ENCODE data around the gene BABAM1. TPM values are rescaled to one million over a fixed set of nuclear protein-coding genes. Genes with fewer than 3 reads are reported as not detected.
A peak's percentile ranks its signal among the peaks of the same experiment; 100 is the strongest.

BABAM1 gene
- 77.9 TPM for polyA plus RNA-seq (2013, experiment 1 of 2)
- polyA plus RNA-seq (2013, experiment 2 of 2), result 77.6 TPM

DNA sequence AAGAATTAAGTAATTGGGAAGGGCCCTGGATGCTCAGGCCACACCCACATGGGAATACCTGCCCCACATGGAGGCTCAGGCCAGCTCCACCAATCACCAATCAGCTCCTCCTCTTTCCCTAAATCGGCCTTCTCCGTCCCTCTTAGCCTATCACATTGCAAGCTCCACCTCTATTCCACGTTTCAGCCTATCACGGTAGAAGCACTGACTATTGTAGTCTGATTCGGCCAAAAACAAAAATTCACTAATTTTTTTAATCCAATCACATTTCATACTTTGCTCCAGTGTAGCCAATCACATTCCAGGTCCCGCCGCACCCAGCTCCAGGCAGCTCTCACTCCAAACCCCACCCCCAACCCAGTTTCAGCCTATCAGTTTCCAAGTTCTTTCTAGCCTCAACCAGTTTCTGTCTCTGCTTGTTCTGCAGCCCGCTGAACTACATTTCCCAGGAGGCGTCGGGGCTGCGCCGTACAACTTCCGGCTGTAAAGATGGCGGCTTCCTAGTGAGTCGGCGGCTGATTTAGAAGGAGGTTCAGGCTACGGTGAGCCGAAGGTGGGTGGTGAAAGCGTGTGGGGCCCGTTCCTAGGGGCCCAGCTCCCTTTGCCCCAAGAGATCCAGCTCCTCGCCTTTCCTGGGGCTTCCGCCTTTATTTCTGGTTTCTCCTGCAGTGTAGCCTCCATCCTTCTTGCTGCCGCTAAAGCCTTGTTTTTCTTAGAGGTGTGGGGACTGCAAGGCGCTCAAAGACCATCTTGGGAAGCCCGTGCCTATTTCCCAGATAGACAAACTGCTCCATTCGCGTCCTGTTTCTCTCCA lies at the start of gene BABAM1:
Gene BABAM1, plus strand, starts transcription at position 469 of the 814 bp plus-strand sequence. CDS start 1,364 bp downstream, outside the sequence.
- H3K4me3 ChIP-seq (ENCODE audit: low read length), result peak within 1 kb of the TSS; percentile 74
- H3K9ac ChIP-seq (ENCODE audit: low read depth, low read length), result peak within 1 kb of the TSS; percentile 81
- peaks cover 27% of the 10 kb centered on the region for H3K36me3 ChIP-seq (ENCODE audit: insufficient read depth, low read length)
- H3K27ac ChIP-seq (ENCODE audit: low read depth, low read length), result peak within 1 kb of the TSS; percentile 72
- 0 out of 2 replicates have a peak, but pooled peaks cover 8% of the 10 kb centered on the region for H3K4me1 ChIP-seq (ENCODE audit: insufficient read depth, low read length)
- H3K9me3 ChIP-seq (ENCODE audit: insufficient read depth, low read depth, low read length), result no peaks in the 10 kb centered on the region
- no peaks in the 10 kb centered on the region for H3K27me3 ChIP-seq (ENCODE audit: insufficient read depth, low read length)
- under 1% methylated on average over 27 of the region's 27 CpGs for WGBS

GRCh38 chr19:17219286-17219685 lies 48.0 kb upstream of the BABAM1 start:
- H3K36me3 ChIP-seq (ENCODE audit: insufficient read depth, low read length), result peaks cover 16% of the 10 kb centered on the region

DNA sequence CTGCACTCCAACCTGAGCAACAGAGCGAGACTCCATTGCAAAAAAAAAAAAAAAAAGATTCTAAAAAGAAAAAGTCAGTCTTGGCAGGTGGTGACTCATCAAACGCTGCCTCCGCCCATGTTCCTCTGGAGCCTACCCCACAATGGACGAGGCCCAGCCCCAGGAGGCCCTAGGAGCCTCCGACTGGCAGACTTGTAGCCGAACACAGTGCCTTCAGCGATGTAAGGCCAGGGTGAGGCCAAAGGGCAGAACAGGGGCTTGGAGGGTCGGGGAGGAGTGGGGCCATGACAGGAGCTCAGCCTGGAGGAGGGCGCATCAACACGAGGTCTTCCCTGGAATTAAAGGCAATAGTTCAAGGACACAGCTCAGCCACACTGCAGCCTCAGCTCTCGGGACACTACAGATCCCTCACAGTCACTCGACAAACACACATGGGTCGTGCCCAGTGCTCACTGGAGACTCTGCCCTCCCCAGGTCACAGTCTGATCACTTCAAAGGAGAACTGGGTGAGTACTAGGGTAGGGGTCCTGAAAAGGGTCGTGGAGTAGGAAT lies 47.0 kb upstream of the BABAM1 start:
- 79% methylated on average over 14 of the region's 14 CpGs for WGBS
- no peak overlapping the region for H3K9ac ChIP-seq (ENCODE audit: low read depth, low read length)

More at GRCh38 chr19:17219286-17219685, 48.0 kb upstream of the BABAM1 start:
- no peaks in the 10 kb centered on the region; the same call in 1 of the 2 replicates for H3K4me1 ChIP-seq (ENCODE audit: insufficient read depth, low read length)
- H3K9ac ChIP-seq (ENCODE audit: low read depth, low read length), result no peak overlapping the region
- no peak overlapping the region for H3K4me3 ChIP-seq (ENCODE audit: low read length)
- no peak overlapping the region for H3K27ac ChIP-seq (ENCODE audit: low read depth, low read length)
- H3K9me3 ChIP-seq (ENCODE audit: insufficient read depth, low read depth, low read length), result no peaks in the 10 kb centered on the region
- no peaks in the 10 kb centered on the region for H3K27me3 ChIP-seq (ENCODE audit: insufficient read depth, low read length)
- 90% methylated on average over 8 of the region's 8 CpGs for WGBS

DNA sequence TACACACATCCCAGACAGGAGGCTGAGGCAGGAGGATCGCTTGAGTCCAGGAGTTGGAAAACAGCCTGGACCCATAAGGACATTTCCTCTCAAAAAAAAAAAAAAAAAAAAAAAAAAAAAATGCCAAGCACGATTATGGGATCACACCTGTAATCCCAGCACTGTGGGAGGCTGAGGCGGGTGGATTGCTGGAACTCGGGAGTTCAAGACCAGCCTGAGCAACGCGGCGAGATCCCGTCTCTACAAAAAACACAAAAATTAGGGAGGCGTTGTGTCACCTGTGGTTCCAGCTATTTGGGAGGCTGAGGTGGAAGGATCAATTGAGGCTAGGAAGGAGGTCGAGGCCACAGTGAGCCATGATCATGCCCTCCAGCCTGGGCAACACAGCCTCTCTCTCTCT lies 42.2 kb upstream of the BABAM1 start:
- H3K4me1 ChIP-seq (ENCODE audit: insufficient read depth, low read length), result no peaks in the 10 kb centered on the region
- no peak overlapping the region for H3K27ac ChIP-seq (ENCODE audit: low read depth, low read length)
- no peaks in the 10 kb centered on the region for H3K27me3 ChIP-seq (ENCODE audit: insufficient read depth, low read length)
- H3K4me3 ChIP-seq (ENCODE audit: low read length), result no peak overlapping the region
- H3K36me3 ChIP-seq (ENCODE audit: insufficient read depth, low read length), result peaks cover 2% of the 10 kb centered on the region; the same call in 1 of the 2 replicates
- 92% methylated on average over 9 of the region's 10 CpGs for WGBS
- no peak overlapping the region for H3K9ac ChIP-seq (ENCODE audit: low read depth, low read length)
- H3K9me3 ChIP-seq (ENCODE audit: insufficient read depth, low read depth, low read length), result no peaks in the 10 kb centered on the region

More for the DNA sequence above, 47.0 kb upstream of the BABAM1 start:
- Histone ChIP-seq H3K36me3 (ENCODE audit: insufficient read depth, low read length) (peaks cover 16% of the 10 kb centered on the region), H3K4me1 (ENCODE audit: insufficient read depth, low read length) (no peaks in the 10 kb centered on the region), H3K27ac (ENCODE audit: low read depth, low read length) (no peak overlapping the region), H3K27me3 (ENCODE audit: insufficient read depth, low read length) (no peaks in the 10 kb centered on the region), H3K4me3 (ENCODE audit: low read length) (no peak overlapping the region), H3K9me3 (ENCODE audit: insufficient read depth, low read depth, low read length) (no peaks in the 10 kb centered on the region)

- Histone ChIP-seq H3K4me1 (ENCODE audit: insufficient read depth, low read length) (no peaks in the 10 kb centered on the region), H3K36me3 (ENCODE audit: insufficient read depth, low read length) (peaks cover 12% of the 10 kb centered on the region), H3K27ac (ENCODE audit: low read depth, low read length) (peak within 1 kb of the TSS; percentile 99), H3K27me3 (ENCODE audit: insufficient read depth, low read length) (no peaks in the 10 kb centered on the region), H3K4me3 (ENCODE audit: low read length) (peak within 1 kb of the TSS; percentile 73), H3K9ac (ENCODE audit: low read depth, low read length) (peak within 1 kb of the TSS; percentile 59), H3K9me3 (ENCODE audit: insufficient read depth, low read depth, low read length) (no peaks in the 10 kb centered on the region)
- under 1% methylated on average over 90 of the region's 90 CpGs for WGBS
Observed at GRCh38 chr19:17226002-17226933, 41.0 kb upstream of the BABAM1 start, which contains the start of gene OCEL1. OCEL1 (plus strand) TSS chr19:17226226; CDS start chr19:17226248, 22 bp downstream.

DNA sequence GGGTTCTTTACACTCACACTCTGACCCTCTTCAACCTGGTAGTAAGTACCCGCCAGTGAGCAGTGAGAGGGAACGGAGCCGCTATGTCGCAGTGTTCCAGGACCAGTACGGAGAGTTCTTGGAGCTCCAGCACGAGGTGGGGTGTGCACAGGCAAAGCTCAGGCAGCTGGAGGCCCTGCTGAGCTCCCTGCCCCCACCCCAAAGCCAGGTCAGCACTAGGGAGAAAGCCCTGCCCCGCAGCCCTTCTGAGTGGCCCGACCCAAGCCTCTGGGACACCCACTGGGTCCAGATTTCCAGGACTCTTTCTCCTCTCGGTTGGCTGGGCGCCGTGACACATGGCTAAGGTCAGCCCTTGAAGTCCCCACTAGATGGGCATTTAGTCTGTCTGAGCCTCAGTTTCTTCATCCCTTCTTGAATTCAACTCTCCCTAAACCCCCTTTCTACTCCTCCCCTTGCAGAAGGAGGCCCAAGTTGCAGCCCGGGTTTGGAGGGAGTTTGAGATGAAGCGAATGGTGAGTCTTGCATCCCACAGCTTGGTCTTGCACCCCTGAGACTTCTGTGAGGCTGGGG lies 39.4 kb upstream of the BABAM1 start:
- H3K27ac ChIP-seq (ENCODE audit: low read depth, low read length), result no peak overlapping the region
- no peaks in the 10 kb centered on the region for H3K4me1 ChIP-seq (ENCODE audit: insufficient read depth, low read length)
- H3K9me3 ChIP-seq (ENCODE audit: insufficient read depth, low read depth, low read length), result no peaks in the 10 kb centered on the region
- 71% methylated on average over 13 of the region's 13 CpGs for WGBS
- H3K27me3 ChIP-seq (ENCODE audit: insufficient read depth, low read length), result no peaks in the 10 kb centered on the region
- H3K9ac ChIP-seq (ENCODE audit: low read depth, low read length), result no peak overlapping the region
- H3K36me3 ChIP-seq (ENCODE audit: insufficient read depth, low read length), result peaks cover 28% of the 10 kb centered on the region
- H3K4me3 ChIP-seq (ENCODE audit: low read length), result no peak overlapping the region

DNA sequence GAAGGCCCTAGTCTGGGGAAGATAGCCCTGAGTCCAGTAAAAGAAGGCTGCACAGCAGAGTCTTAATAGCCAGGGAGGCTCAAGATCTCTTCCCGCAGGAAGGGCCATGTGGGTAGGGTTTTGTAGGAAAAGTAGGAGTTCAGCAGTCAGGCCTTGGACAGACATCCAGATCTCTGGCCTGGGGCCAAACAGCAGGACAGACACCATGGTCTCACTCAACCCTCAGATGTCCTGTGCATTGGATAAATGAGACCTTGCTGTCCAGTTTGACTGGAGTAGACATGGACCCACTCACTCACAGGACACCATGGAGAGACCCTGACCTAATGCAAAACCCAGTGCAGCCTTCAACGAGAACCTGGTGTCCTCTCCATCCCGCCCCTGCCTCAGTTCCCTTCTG lies 37.4 kb upstream of the BABAM1 start:
- Histone ChIP-seq H3K4me3 (ENCODE audit: low read length) (no peak overlapping the region), H3K27me3 (ENCODE audit: insufficient read depth, low read length) (no peaks in the 10 kb centered on the region), H3K36me3 (ENCODE audit: insufficient read depth, low read length) (peaks cover 42% of the 10 kb centered on the region), H3K27ac (ENCODE audit: low read depth, low read length) (no peak overlapping the region), H3K9ac (ENCODE audit: low read depth, low read length) (no peak overlapping the region), H3K4me1 (ENCODE audit: insufficient read depth, low read length) (peaks cover 8% of the 10 kb centered on the region), H3K9me3 (ENCODE audit: insufficient read depth, low read depth, low read length) (no peaks in the 10 kb centered on the region)
- 96% methylated on average over 3 of the region's 3 CpGs for WGBS

- no peak overlapping the region for H3K4me3 ChIP-seq (ENCODE audit: low read length)
- no peak overlapping the region for H3K27ac ChIP-seq (ENCODE audit: low read depth, low read length)
- H3K36me3 ChIP-seq (ENCODE audit: insufficient read depth, low read length), result peaks cover 45% of the 10 kb centered on the region
- H3K4me1 ChIP-seq (ENCODE audit: insufficient read depth, low read length), result peaks cover 18% of the 10 kb centered on the region
- 96% methylated on average over 25 of the region's 25 CpGs for WGBS
- no peaks in the 10 kb centered on the region for H3K27me3 ChIP-seq (ENCODE audit: insufficient read depth, low read length)
- no peak overlapping the region for H3K9ac ChIP-seq (ENCODE audit: low read depth, low read length)
- no peaks in the 10 kb centered on the region for H3K9me3 ChIP-seq (ENCODE audit: insufficient read depth, low read depth, low read length)
Observed at GRCh38 chr19:17232258-17232657, 35.0 kb upstream of the BABAM1 start.

DNA sequence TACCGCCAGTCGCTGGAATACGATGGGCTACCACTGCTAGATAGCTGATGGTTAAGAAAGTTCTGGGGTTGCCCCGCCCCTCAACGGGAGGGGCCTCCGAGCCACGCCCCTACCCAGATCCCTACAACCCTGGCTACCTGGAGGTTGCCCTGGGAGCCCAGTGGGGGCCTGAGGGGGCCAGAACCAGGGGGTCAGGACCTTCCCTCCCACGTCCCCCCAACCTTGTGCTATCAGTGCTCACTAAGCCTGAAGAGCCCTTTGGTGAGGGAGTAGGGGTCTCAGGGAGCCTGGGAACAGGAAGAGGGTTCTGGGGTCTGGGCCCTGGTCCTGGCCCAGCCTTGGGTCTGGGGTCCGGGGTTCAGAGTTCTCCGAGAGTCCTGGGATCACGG lies 32.3 kb upstream of the BABAM1 start:
- Histone ChIP-seq H3K27ac (ENCODE audit: low read depth, low read length) (peak overlapping the region; percentile 92), H3K9ac (ENCODE audit: low read depth, low read length) (peak overlapping the region; percentile 90), H3K36me3 (ENCODE audit: insufficient read depth, low read length) (peaks cover 59% of the 10 kb centered on the region), H3K27me3 (ENCODE audit: insufficient read depth, low read length) (no peaks in the 10 kb centered on the region), H3K4me1 (ENCODE audit: insufficient read depth, low read length) (peaks cover 18% of the 10 kb centered on the region), H3K9me3 (ENCODE audit: insufficient read depth, low read depth, low read length) (no peaks in the 10 kb centered on the region), H3K4me3 (ENCODE audit: low read length) (peak overlapping the region; percentile 94)
- WGBS, result 11% methylated on average over 10 of the region's 11 CpGs

DNA sequence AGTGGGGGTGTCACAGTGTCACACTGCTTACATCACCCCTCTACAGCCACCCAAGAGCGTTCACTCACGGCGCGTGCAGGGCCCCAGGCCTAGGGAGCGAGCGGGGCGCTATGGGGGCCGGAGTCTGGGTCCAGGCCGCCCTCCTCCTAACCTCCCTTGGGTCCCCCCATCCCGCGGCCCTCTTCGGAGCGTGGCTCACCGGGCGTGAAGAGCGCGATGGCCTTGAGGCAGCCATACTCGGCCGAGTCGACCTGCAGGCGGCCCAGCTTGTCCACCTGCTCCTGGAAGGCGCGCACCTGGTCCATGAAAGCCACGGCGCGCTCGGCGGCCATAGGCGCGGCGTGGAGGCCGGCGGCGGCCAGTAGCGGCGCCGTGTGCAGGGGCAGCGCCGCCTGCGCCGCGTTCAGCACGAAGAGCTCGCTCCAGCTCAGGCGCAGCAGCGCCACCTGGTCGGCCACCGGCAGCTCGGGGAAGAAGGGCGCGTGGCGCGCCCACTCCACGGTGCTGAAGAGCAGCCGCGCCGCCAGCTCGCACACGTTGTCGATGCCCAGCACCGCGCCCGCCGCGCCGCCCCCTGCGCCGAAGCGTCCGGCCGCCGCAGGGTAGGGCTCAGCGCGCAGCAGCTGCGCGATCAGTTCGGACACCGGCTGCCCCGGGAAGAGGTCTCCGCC lies 31.8 kb upstream of the BABAM1 start:
- H3K27ac ChIP-seq (ENCODE audit: low read depth, low read length), result peak overlapping the region; percentile 92
- H3K9me3 ChIP-seq (ENCODE audit: insufficient read depth, low read depth, low read length), result no peaks in the 10 kb centered on the region
- peaks cover 18% of the 10 kb centered on the region for H3K4me1 ChIP-seq (ENCODE audit: insufficient read depth, low read length)
- peak overlapping the region; percentile 90 for H3K9ac ChIP-seq (ENCODE audit: low read depth, low read length)
- WGBS, result 1% methylated on average over 80 of the region's 80 CpGs
- H3K4me3 ChIP-seq (ENCODE audit: low read length), result peak overlapping the region; percentile 94
- peaks cover 61% of the 10 kb centered on the region for H3K36me3 ChIP-seq (ENCODE audit: insufficient read depth, low read length)
- H3K27me3 ChIP-seq (ENCODE audit: insufficient read depth, low read length), result no peaks in the 10 kb centered on the region

All from HUES64 (cell line).